ENCODE data around the gene HPS4.

HPS4 gene

GRCh38 chr22:26492220-26492619 is 8.6 kb upstream of the HPS4 start:
- H3K4me1 ChIP-seq (ENCODE audit: control insufficient read depth, low read depth, low read length), result no peaks in the 10 kb centered on the region
- peaks cover 88% of the 10 kb centered on the region for H3K36me3 ChIP-seq (ENCODE audit: control insufficient read depth, low read depth, low read length)
- no peaks in the 10 kb centered on the region for H3K27me3 ChIP-seq (ENCODE audit: control insufficient read depth, insufficient read depth, low read length)
- no peak overlapping the region for H3K9ac ChIP-seq (ENCODE audit: low read length)
- no peak overlapping the region for H3K27ac ChIP-seq (ENCODE audit: low read length)
- H3K4me3 ChIP-seq (ENCODE audit: low read length), result no peak overlapping the region
- H3K9me3 ChIP-seq (ENCODE audit: control insufficient read depth, low read depth, low read length), result no peaks in the 10 kb centered on the region

- H3K4me3 ChIP-seq (ENCODE audit: low read length), result no peak overlapping the region
- H3K36me3 ChIP-seq (ENCODE audit: control insufficient read depth, low read depth, low read length), result peaks cover 69% of the 10 kb centered on the region
- no peaks in the 10 kb centered on the region for H3K9me3 ChIP-seq (ENCODE audit: control insufficient read depth, low read depth, low read length)
- no peaks in the 10 kb centered on the region for H3K27me3 ChIP-seq (ENCODE audit: control insufficient read depth, insufficient read depth, low read length)
- H3K9ac ChIP-seq (ENCODE audit: low read length), result no peak overlapping the region
- no peak overlapping the region for H3K27ac ChIP-seq (ENCODE audit: low read length)
- peaks cover under 1% of the 10 kb centered on the region for H3K4me1 ChIP-seq (ENCODE audit: control insufficient read depth, low read depth, low read length)
Measured at GRCh38 chr22:26489447-26490036, 6.0 kb upstream of the HPS4 start.

GRCh38 chr22:26487996-26488395 is 4.4 kb upstream of the HPS4 start:
- H3K9ac ChIP-seq (ENCODE audit: low read length), result no peak overlapping the region
- peaks cover 54% of the 10 kb centered on the region for H3K36me3 ChIP-seq (ENCODE audit: control insufficient read depth, low read depth, low read length)
- H3K4me1 ChIP-seq (ENCODE audit: control insufficient read depth, low read depth, low read length), result peaks cover 5% of the 10 kb centered on the region

GRCh38 chr22:26486394-26486793 is 2.8 kb upstream of the HPS4 start:
- no peak overlapping the region for H3K4me3 ChIP-seq (ENCODE audit: low read length)
- H3K27me3 ChIP-seq (ENCODE audit: control insufficient read depth, insufficient read depth, low read length), result no peaks in the 10 kb centered on the region
- H3K27ac ChIP-seq (ENCODE audit: low read length), result no peak overlapping the region
- H3K9ac ChIP-seq (ENCODE audit: low read length), result no peak overlapping the region
- H3K36me3 ChIP-seq (ENCODE audit: control insufficient read depth, low read depth, low read length), result peaks cover 38% of the 10 kb centered on the region
- H3K9me3 ChIP-seq (ENCODE audit: control insufficient read depth, low read depth, low read length), result no peaks in the 10 kb centered on the region
- peaks cover 13% of the 10 kb centered on the region for H3K4me1 ChIP-seq (ENCODE audit: control insufficient read depth, low read depth, low read length)

More at GRCh38 chr22:26487996-26488395, 4.4 kb upstream of the HPS4 start:
- H3K27ac ChIP-seq (ENCODE audit: low read length), result no peak overlapping the region
- no peak overlapping the region for H3K4me3 ChIP-seq (ENCODE audit: low read length)
- no peaks in the 10 kb centered on the region for H3K27me3 ChIP-seq (ENCODE audit: control insufficient read depth, insufficient read depth, low read length)
- H3K9me3 ChIP-seq (ENCODE audit: control insufficient read depth, low read depth, low read length), result no peaks in the 10 kb centered on the region

- no peak overlapping the region for H3K4me3 ChIP-seq (ENCODE audit: low read length)
- H3K9me3 ChIP-seq (ENCODE audit: control insufficient read depth, low read depth, low read length), result no peaks in the 10 kb centered on the region
- peaks cover 16% of the 10 kb centered on the region for H3K4me1 ChIP-seq (ENCODE audit: control insufficient read depth, low read depth, low read length)
- no peaks in the 10 kb centered on the region for H3K27me3 ChIP-seq (ENCODE audit: control insufficient read depth, insufficient read depth, low read length)
- no peak overlapping the region for H3K27ac ChIP-seq (ENCODE audit: low read length)
- H3K36me3 ChIP-seq (ENCODE audit: control insufficient read depth, low read depth, low read length), result peaks cover 33% of the 10 kb centered on the region
- H3K9ac ChIP-seq (ENCODE audit: low read length), result no peak overlapping the region
Measured at GRCh38 chr22:26485806-26486390, 2.3 kb upstream of the HPS4 start.

GRCh38 chr22:26485013-26485412 is 1.4 kb upstream of the HPS4 start:
- H3K9ac ChIP-seq (ENCODE audit: low read length), result no peak overlapping the region
- H3K27me3 ChIP-seq (ENCODE audit: control insufficient read depth, insufficient read depth, low read length), result no peaks in the 10 kb centered on the region
- peaks cover 16% of the 10 kb centered on the region for H3K4me1 ChIP-seq (ENCODE audit: control insufficient read depth, low read depth, low read length)
- peak overlapping the region; percentile 16 for H3K4me3 ChIP-seq (ENCODE audit: low read length)
- H3K27ac ChIP-seq (ENCODE audit: low read length), result no peak overlapping the region
- H3K9me3 ChIP-seq (ENCODE audit: control insufficient read depth, low read depth, low read length), result no peaks in the 10 kb centered on the region
- peaks cover 27% of the 10 kb centered on the region for H3K36me3 ChIP-seq (ENCODE audit: control insufficient read depth, low read depth, low read length)

GRCh38 chr22:26484360-26484706 is 750 bp upstream of the HPS4 start:
- Histone ChIP-seq H3K9me3 (ENCODE audit: control insufficient read depth, low read depth, low read length) (no peaks in the 10 kb centered on the region), H3K4me1 (ENCODE audit: control insufficient read depth, low read depth, low read length) (peaks cover 16% of the 10 kb centered on the region), H3K27me3 (ENCODE audit: control insufficient read depth, insufficient read depth, low read length) (no peaks in the 10 kb centered on the region), H3K9ac (ENCODE audit: low read length) (peak overlapping the region; percentile 94), H3K27ac (ENCODE audit: low read length) (peak overlapping the region; percentile 60), H3K4me3 (ENCODE audit: low read length) (peak overlapping the region; percentile 98), H3K36me3 (ENCODE audit: control insufficient read depth, low read depth, low read length) (peaks cover 20% of the 10 kb centered on the region)

- H3K27ac ChIP-seq (ENCODE audit: low read length), result peak overlapping the region; percentile 91
- peaks cover 16% of the 10 kb centered on the region for H3K4me1 ChIP-seq (ENCODE audit: control insufficient read depth, low read depth, low read length)
- peak overlapping the region; percentile 98 for H3K4me3 ChIP-seq (ENCODE audit: low read length)
- no peaks in the 10 kb centered on the region for H3K9me3 ChIP-seq (ENCODE audit: control insufficient read depth, low read depth, low read length)
- H3K36me3 ChIP-seq (ENCODE audit: control insufficient read depth, low read depth, low read length), result peaks cover 9% of the 10 kb centered on the region
- peak overlapping the region; percentile 94 for H3K9ac ChIP-seq (ENCODE audit: low read length)
- no peaks in the 10 kb centered on the region for H3K27me3 ChIP-seq (ENCODE audit: control insufficient read depth, insufficient read depth, low read length)
Measured at GRCh38 chr22:26483043-26483438, 542 bp downstream of the HPS4 start.

GRCh38 chr22:26482161-26482560 is 1.4 kb downstream of the HPS4 start:
- H3K4me3 ChIP-seq (ENCODE audit: low read length), result no peak overlapping the region
- peaks cover 16% of the 10 kb centered on the region for H3K4me1 ChIP-seq (ENCODE audit: control insufficient read depth, low read depth, low read length)
- no peaks in the 10 kb centered on the region for H3K9me3 ChIP-seq (ENCODE audit: control insufficient read depth, low read depth, low read length)
- no peak overlapping the region for H3K27ac ChIP-seq (ENCODE audit: low read length)
- peaks cover 14% of the 10 kb centered on the region for H3K36me3 ChIP-seq (ENCODE audit: control insufficient read depth, low read depth, low read length)
- H3K27me3 ChIP-seq (ENCODE audit: control insufficient read depth, insufficient read depth, low read length), result no peaks in the 10 kb centered on the region
- H3K9ac ChIP-seq (ENCODE audit: low read length), result no peak overlapping the region

- Histone ChIP-seq H3K4me3 (ENCODE audit: low read length) (no peak overlapping the region), H3K4me1 (ENCODE audit: control insufficient read depth, low read depth, low read length) (peaks cover 16% of the 10 kb centered on the region)
Measured at GRCh38 chr22:26481694-26482093, 1.9 kb downstream of the HPS4 start.

GRCh38 chr22:26481112-26481693 is 2.4 kb downstream of the HPS4 start:
- Histone ChIP-seq H3K4me1 (ENCODE audit: control insufficient read depth, low read depth, low read length) (peaks cover 16% of the 10 kb centered on the region), H3K4me3 (ENCODE audit: low read length) (no peak overlapping the region), H3K9ac (ENCODE audit: low read length) (no peak overlapping the region), H3K36me3 (ENCODE audit: control insufficient read depth, low read depth, low read length) (peaks cover 22% of the 10 kb centered on the region), H3K9me3 (ENCODE audit: control insufficient read depth, low read depth, low read length) (no peaks in the 10 kb centered on the region), H3K27ac (ENCODE audit: low read length) (no peak overlapping the region), H3K27me3 (ENCODE audit: control insufficient read depth, insufficient read depth, low read length) (no peaks in the 10 kb centered on the region)

More at GRCh38 chr22:26481694-26482093, 1.9 kb downstream of the HPS4 start:
- Histone ChIP-seq H3K9ac (ENCODE audit: low read length) (no peak overlapping the region), H3K27ac (ENCODE audit: low read length) (no peak overlapping the region), H3K36me3 (ENCODE audit: control insufficient read depth, low read depth, low read length) (peaks cover 19% of the 10 kb centered on the region), H3K9me3 (ENCODE audit: control insufficient read depth, low read depth, low read length) (no peaks in the 10 kb centered on the region), H3K27me3 (ENCODE audit: control insufficient read depth, insufficient read depth, low read length) (no peaks in the 10 kb centered on the region)

- no peak overlapping the region for H3K9ac ChIP-seq (ENCODE audit: low read length)
- no peak overlapping the region for H3K4me3 ChIP-seq (ENCODE audit: low read length)
- H3K4me1 ChIP-seq (ENCODE audit: control insufficient read depth, low read depth, low read length), result peaks cover 16% of the 10 kb centered on the region
- H3K27ac ChIP-seq (ENCODE audit: low read length), result no peak overlapping the region
- H3K9me3 ChIP-seq (ENCODE audit: control insufficient read depth, low read depth, low read length), result no peaks in the 10 kb centered on the region
- no peaks in the 10 kb centered on the region for H3K27me3 ChIP-seq (ENCODE audit: control insufficient read depth, insufficient read depth, low read length)
- peaks cover 24% of the 10 kb centered on the region for H3K36me3 ChIP-seq (ENCODE audit: control insufficient read depth, low read depth, low read length)
Measured at GRCh38 chr22:26480611-26480932, 3.0 kb downstream of the HPS4 start.

Measured in iPS-18a (cell line).